Right ventricle myocardium inferior (tissue), 1 donor: Measurements from ENCODE around the gene SLC31A2. TPM values are rescaled to one million over a fixed set of nuclear protein-coding genes. Genes with fewer than 3 reads are reported as not detected.

Source experiments
- ATAC-seq: fragments of 200-7000 bp; cut with Tn5 transposase; one replicate; pipeline ENCODE4 v1.9.1; 2020; ENCODE audit warnings: mild to moderate bottlenecking, moderate library complexity
- DNase-seq: peaks from one replicate; pipeline ENCODE4 v3.0.0; 2021; ENCODE audit errors: missing footprints
- intact Hi-C: fragments of 100-400 bp; cut with DNase I; formaldehyde crosslinking; loops from one replicate; pipeline ENCODE4 v1.11.0; 2022
- total RNA-seq: library from RNA; stranded (reverse); fragmentation: NEBNext Ultra II Directional; extraction: Animal tissue kit (Norgen Biotek cat#: 25700); gene quantifications from one replicate; pipeline ENCODE4 v1.2.1, GENCODE V29; 2021
- donor health status: DM: no; HTN: yes; CAD: no; lungs with severe emphysema.

SLC31A2 gene
- total RNA-seq, 1 donor from 2014 or later: 14.6 TPM

DNA sequence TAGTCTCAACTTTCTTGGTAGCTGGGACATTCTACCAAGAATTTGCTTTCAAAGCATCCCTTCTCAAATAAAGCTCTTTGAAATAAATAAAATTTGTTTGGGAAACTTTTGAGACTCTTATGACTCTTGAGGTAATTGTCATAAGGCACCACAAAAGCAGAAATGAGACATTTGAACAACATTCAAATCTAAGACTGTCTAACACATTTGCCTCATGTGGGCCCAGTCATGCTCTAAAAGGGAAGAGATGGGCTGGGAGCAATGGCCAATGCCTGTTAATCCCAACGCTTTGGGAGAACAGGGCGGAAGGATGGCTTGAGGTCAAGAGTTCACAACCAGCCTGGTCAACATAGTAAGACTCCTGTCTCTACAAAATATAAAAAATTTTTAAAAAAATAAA is 26.4 kb downstream of the SLC31A2 start:
- ATAC-seq: no peak
- intact Hi-C loops: no loop called here
- no peak for DNase-seq

DNA sequence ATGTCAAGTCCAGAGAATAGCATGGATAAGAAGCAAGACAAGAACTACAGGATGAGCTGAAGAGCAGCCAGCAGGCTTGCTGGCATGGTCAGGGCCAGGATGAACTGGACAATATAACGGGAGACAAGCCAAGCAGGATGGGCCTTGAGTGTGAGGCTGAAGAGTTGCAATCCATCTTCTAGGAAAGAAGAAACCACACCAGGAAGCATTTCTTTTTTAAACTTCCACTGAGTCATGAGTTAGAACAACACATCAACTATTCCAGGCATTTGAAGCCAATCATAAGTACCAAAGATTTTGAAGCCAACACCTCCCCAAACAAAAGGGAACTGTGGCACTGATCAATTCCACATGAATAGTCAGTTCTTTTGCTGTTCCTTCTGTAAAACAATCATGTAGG is 27.3 kb downstream of the SLC31A2 start:
- no peak for ATAC-seq
- intact Hi-C loops: no loop called here

DNA sequence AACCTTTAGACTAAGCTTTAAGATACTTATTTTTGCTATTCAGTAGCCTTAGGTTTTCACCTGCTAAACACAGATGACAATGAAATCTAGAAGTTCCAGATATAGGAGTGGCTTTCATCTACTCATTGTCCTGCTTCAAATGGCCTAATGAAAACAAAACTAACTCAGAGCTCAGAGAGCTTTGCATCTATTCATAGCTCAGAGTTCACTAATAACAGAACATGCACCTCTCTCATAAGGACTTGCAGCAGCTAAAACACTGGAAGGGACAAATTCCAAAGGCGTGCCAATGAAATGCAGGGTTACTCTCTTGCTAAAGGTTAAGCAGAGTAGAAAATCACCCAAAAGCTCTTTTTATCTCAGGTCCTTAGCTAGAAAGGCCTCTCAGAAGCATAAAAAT is 29.0 kb downstream of the SLC31A2 start:
- ATAC-seq (peak; percentile 81), DNase-seq (no peak)
- intact Hi-C loops: no loop called here

More for the DNA sequence above, 27.3 kb downstream of the SLC31A2 start:
- DNase-seq: no peak

DNA sequence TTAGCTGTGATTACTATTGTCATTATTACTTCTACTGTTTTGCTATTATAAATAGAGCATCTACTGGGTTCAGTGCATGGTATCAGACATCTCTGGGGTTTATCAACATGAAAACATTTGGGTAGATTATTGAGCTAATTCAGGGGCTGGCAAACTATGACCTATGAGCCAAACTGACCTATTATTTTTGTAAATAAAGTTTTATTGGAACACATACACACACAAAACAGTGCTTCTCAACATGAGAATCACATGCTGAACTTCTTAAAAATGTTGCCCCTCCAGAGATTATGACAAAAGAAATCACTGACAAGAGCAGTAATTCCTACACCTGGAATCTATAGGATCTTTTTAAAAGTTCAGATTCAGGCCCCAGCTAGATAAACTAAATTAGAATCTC is 30.4 kb downstream of the SLC31A2 start:
- ATAC-seq: no peak
- DNase-seq: no peak
- intact Hi-C loops: no loop called here

DNA sequence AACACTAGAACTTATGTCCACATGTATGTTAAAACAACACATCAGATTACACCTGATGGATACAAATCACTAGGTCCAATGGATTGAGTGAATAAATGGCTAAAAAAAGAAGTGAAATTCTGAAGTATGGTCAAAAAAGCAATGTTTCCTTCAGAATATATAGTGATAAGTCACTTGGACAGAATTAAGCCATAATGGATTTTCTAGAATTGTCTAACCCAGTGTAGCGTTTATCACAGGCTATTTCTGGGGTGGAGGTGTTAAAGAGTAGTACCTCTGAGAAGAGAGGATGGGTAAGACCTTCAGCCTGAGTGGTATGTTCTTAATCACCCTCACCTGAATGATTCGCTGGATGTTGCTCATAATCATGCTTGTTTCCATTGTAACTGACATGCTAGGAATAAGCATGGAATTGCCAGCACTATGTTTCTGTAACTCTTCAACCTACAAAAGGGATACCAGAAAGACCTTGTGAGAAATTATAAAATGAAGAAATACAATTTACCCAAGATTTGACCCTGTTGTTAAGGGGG is 33.2 kb downstream of the SLC31A2 start:
- intact Hi-C loops: no loop called here
- DNase-seq: no peak
- ATAC-seq: no peak

DNA sequence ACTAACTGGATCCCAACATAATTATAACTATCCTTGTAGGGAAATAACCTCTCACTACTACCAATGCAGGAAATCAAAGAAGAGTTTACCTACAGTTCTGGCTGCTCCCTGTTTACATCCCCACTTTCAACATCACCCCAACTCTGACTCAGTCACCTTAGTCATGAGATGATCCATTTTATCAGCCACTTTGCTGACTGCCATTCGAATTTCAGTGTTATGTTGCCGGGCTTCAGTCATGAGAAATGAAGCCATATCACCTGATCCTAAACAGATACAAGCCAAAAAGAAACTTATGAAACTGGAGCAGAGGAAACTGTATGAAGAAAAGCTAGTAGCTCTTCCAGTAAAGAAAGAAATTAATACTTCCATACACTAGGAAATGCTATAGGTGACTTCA is 33.7 kb downstream of the SLC31A2 start:
- ATAC-seq (no peak), DNase-seq (no peak)
- intact Hi-C loops: no loop called here

DNA sequence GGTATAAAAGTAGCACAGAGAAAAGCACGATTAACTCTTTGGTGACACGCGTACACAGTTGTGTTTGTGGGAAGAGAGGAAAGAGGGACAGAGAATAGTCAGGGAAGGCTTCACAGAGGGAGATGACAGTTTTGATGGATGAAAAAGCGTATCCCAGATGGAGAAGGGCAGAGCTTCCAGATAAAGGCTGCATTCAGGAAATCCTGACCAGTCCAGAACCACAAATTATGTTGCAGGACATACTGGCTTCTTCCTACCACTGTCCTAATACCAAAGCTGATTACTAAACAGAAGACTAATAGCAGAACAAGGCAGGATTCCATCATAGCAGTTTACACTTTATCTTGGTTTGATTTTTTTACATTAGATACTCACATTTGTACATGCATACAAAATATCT is 34.5 kb downstream of the SLC31A2 start:
- no peak for ATAC-seq
- intact Hi-C loops: no loop called here
- DNase-seq: no peak

DNA sequence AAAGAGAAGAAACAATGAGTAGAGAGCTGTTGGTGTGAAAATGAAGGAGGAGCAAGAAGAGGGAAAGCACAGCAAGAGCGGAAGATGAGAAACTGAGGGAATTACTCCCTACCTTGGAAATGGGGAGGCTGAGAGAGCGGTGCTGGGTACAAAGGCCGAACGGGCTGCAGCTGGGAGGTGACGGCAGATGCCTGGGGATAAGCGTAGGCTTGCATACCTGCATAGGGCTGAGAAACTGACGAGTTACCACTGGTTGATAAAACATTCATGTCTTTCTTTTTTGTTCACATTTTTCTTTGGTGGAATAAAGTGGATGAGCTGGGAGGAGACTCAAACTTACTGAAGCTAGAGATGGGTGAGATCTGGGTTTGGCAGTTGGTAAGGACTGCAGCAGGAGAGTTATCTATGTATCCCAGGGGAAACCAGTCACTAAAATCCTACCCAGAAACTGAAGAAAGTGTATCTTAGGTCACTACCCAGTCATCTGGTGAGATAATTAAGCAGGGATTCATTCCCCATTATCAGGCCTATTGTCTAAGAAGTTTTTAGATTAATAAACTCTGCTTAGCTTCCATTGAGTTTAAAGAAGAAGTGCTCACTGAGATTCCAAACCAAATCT is 35.4 kb downstream of the SLC31A2 start:
- intact Hi-C loops: no loop called here
- DNase-seq: no peak
- ATAC-seq: no peak

DNA sequence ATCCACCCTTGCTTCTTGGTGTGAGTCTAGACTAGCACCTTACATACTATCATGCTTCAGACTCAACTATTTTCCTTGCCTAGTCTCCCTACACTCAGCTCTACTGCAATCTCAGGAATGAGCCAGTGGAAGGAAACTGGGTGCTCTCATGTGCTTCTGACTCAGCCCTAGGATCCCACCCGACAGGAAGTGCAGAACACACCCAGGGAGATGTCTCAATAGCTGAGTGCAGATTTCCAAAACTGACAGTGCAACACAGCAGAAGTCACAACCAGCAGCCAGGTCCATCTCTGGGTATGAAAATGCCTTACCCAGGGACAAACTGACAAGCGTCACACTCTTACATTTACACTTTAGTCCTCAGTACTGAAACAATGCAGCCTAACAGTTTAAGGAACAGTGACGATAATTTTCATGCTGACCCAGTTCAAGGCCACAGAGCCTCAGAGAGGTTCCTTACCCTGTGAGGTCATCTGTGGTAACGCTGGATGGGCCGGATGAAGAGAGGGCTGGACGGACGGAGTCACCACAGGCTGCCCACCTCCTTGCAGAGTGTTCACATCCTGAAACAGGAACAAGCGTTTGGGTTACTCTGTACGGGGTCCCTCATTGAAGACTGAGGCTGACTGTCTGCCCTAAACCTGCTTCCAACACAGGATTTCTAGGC is 37.3 kb downstream of the SLC31A2 start:
- peak; percentile 82 for ATAC-seq
- intact Hi-C loops: loop anchor here (1.0 kb wide), 1 partner anchor 21 kb away; no protein-coding TSS in a partner anchor
- peak; percentile 75 for DNase-seq

DNA sequence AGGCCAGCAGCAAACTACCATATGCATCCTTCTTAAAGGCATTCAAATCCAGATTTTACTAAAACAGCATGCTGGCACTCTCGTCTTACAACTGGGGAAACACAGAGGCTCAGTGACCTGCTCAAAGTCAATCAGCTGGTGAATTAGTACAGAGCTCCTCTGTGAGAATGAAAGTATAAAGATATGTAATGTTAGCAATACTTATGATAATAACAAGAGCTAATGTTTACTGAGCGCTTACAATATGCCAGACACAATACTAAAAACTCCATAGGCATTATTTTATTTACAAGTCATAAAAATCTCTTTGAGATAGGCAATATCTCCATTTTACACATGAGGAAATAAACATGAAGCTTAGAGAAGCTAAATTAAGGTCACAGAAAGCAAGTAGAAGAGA is 41.6 kb downstream of the SLC31A2 start:
- intact Hi-C loops: no loop called here
- DNase-seq (no peak), ATAC-seq (no peak)

DNA sequence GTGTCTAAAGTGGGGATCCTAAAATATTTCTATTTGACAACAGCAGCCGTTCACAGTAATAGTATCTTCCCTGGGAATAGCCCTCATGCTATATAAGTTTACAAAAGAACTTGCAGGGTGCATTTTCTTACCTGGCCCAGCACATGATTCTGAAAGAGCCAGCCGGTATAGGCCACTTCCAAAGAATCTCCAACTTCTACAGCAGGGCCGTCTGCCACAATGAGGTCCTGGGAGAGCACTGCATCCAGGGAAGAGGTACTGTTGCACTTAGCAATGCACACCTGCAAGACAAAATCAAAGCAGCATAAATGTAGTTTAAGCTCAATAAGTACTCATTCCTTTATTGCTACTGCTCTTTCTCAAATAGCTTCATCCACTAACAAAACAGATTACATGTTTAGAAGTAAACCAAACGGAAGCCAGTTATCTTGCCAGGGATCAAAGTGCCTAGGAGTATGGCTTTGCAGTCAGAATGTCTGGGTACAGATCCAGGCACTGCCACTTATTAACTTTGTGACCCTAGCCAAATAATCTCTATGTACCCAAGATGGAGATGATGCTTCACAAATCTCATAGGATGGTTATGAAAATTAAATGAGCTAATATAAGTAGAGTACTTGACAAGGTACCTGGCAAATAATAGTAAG is 49.0 kb downstream of the SLC31A2 start:
- ATAC-seq (no peak), DNase-seq (no peak)
- intact Hi-C loops: no loop called here

DNA sequence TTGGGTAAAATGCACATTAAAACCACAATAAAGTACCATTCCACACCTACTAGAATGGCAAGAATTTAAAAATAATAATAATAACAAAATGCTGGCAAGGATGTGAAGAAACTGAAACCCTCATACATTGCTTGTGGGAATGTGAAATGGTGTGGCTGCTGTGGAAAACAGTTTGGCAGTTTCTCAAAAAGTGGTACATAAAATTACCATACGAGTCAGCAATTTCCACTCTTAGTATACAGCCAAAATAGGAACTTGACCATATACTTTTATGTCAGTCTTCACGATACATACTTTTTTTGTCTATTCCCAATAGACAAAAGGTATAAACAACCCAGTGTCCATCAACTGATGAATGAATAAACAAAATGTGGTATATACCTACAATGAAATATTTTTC is 54.6 kb downstream of the SLC31A2 start:
- DNase-seq (no peak), ATAC-seq (no peak)
- intact Hi-C loops: no loop called here

DNA sequence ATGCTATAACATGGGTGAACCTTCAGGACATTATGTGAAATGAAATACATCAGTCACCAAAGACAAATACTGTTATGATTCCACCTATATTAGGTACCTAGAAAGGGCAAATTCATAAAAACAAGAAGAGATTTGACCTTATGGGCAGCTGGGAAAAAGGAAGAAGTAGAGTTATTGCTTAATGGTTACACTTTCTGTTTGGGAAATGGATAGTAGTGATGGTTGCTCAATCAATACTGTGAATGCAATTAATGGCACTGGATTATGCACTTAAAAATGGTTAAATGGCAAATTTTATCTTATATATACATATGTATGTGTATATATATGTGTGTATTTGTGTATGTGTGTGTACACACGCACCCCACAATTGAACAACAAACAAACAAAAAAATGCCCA is 55.1 kb downstream of the SLC31A2 start:
- intact Hi-C loops: no loop called here
- ATAC-seq (no peak), DNase-seq (no peak)

DNA sequence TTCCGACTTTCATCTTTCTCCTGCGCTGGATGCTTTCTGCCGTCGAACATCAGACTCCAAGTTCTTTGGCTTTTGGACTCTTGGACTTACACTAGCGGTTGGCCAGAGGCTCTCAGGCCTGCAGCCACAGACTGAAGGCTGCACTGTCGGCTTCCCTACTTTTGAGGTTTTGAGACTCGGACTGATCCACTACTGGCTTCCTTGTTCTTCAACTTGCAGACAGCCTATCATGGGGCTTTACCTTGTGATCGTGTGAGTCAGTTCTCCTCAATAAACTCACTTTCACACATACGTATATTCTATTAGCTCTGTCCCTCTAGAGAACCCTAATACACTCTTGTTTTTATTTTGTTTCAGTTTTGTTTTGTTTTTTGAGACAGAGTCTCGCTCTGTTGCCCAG is 60.0 kb downstream of the SLC31A2 start:
- DNase-seq (no peak), ATAC-seq (no peak)
- intact Hi-C loops: no loop called here

Other genes with a start within 250 kb of the SLC31A2 start
- gene ZNF883, start 138.8 kb upstream of the SLC31A2 start, total RNA-seq: 4.8 TPM
- 1.1 TPM for gene ZFP37, start 94.3 kb upstream of the SLC31A2 start, total RNA-seq
- 19.4 TPM for gene FKBP15, start 70.3 kb downstream of the SLC31A2 start, total RNA-seq
- gene SLC31A1, start 70.5 kb downstream of the SLC31A2 start, total RNA-seq: 12.0 TPM
- gene CDC26, start 124.6 kb downstream of the SLC31A2 start, total RNA-seq: 38.3 TPM
- gene PRPF4, start 124.7 kb downstream of the SLC31A2 start, total RNA-seq: 11.0 TPM
- not detected for gene RNF183, start 152.4 kb downstream of the SLC31A2 start, total RNA-seq
- gene WDR31, start 189.3 kb downstream of the SLC31A2 start, total RNA-seq: 13.0 TPM
- gene BSPRY, start 198.5 kb downstream of the SLC31A2 start, total RNA-seq: 0.35 TPM
- gene HDHD3, start 226.0 kb downstream of the SLC31A2 start, total RNA-seq: 10.5 TPM